Smooth muscle cell (in vitro differentiated cells): ENCODE data around the gene SYTL1. TPM values are rescaled to one million over a fixed set of nuclear protein-coding genes. Genes with fewer than 3 reads are reported as not detected.

Experiments
- DNase-seq: peaks from one replicate; lab custom pipeline; 2025; ENCODE audit not compliant: unreplicated experiment; lab: John Stamatoyannopoulos, UW
- H2AFZ ChIP-seq: fragments of 200-600 bp; sonication (generic); 2 replicates; pipeline ENCODE4 v1.6.0; 2016; ENCODE audit warnings: antibody characterized with exemption, low read depth, mild to moderate bottlenecking
- H3F3A ChIP-seq: fragments of 200-600 bp; sonication (generic); 2 replicates; pipeline ENCODE4 v1.6.0; 2017; ENCODE audit warnings: antibody characterized with exemption, low read depth
- H3K27ac ChIP-seq: fragments of 200-600 bp; sonication (generic); 2 replicates; pipeline ENCODE4 v1.5.1; 2016; ENCODE audit warnings: low read depth, mild to moderate bottlenecking
- H3K27me3 ChIP-seq: fragments of 200-600 bp; sonication (generic); 2 replicates; pipeline ENCODE4 v1.6.1; 2016; ENCODE audit warnings: low read depth, mild to moderate bottlenecking
- H3K36me3 ChIP-seq: fragments of 200-600 bp; sonication (generic); 2 replicates; pipeline ENCODE4 v1.5.1; 2016; ENCODE audit warnings: low read depth
- H3K4me1 ChIP-seq: fragments of 200-600 bp; sonication (generic); 2 replicates; pipeline ENCODE4 v1.5.1; 2016; ENCODE audit warnings: low read depth
- H3K4me2 ChIP-seq: fragments of 200-600 bp; sonication (generic); 2 replicates; pipeline ENCODE4 v1.6.0; 2016; ENCODE audit warnings: mild to moderate bottlenecking
- H3K4me3 ChIP-seq: fragments of 200-600 bp; sonication (generic); 2 replicates; pipeline ENCODE4 v1.5.1; 2016; ENCODE audit warnings: mild to moderate bottlenecking
- H3K79me2 ChIP-seq: fragments of 200-600 bp; sonication (generic); 2 replicates; pipeline ENCODE4 v1.6.0; 2016; ENCODE audit warnings: low read depth, mild to moderate bottlenecking
- H3K9ac ChIP-seq: fragments of 200-600 bp; sonication (generic); 2 replicates; pipeline ENCODE4 v1.6.0; 2016; ENCODE audit warnings: low read depth
- H3K9me3 ChIP-seq: fragments of 200-600 bp; sonication (generic); replicated peaks from 2 replicates; pipeline ENCODE4 v1.5.1; 2016; ENCODE audit warnings: low read depth
- H4K20me1 ChIP-seq: fragments of 200-600 bp; sonication (generic); 2 replicates; pipeline ENCODE4 v1.6.0; 2016; ENCODE audit warnings: low read depth
- CTCF ChIP-seq: fragments of 200-600 bp; sonication (generic); IDR thresholded peaks from 2 replicates; pipeline ENCODE4 v1.5.1; 2017; ENCODE audit warnings: borderline replicate concordance, mild to moderate bottlenecking, antibody characterized with exemption; ENCODE audit not compliant: insufficient read depth, poor library complexity, severe bottlenecking
- WGBS: methylation state at CpG from one replicate; pipeline ENCODE4 v1.1.7; 2016; ENCODE audit warnings: low lambda C conversion rate; 5-methylcytosine and 5-hydroxymethylcytosine counted together
- polyA plus RNA-seq: library from polyadenylated mRNA; unstranded; fragments of >200 nt; fragmentation: Nextera tagmentation; extraction: Ambion mirVana; gene quantifications from 2 replicates; pipeline ENCODE4 v1.2.1, GENCODE V29; 2016
- total RNA-seq: library from RNA; depleted of rRNA; stranded (reverse); fragments of >200 nt; gene quantifications from 2 replicates; pipeline ENCODE4 v1.2.3, GENCODE V29; 2014

The SYTL1 gene
- total and polyA plus RNA-seq, 2 experiments from 2014 or later: 14.2 to 16.5 TPM

- 47% methylated on average over 10 of the region's 10 CpGs for WGBS
- H3K9ac ChIP-seq: no peak overlapping the region
- no peak overlapping the region for H2AFZ ChIP-seq
- H3K27ac ChIP-seq: no peak overlapping the region
- no peaks in the 10 kb centered on the region for H3K9me3 ChIP-seq
- DNase-seq: peak; percentile 44
- no peaks in the 10 kb centered on the region for H3K36me3 ChIP-seq
- no peak overlapping the region for H3K4me3 ChIP-seq
- H3K79me2 ChIP-seq: no peaks in the 10 kb centered on the region
- peaks cover 5% of the 10 kb centered on the region for H3F3A ChIP-seq
- peak; percentile 75 for TF ChIP-seq CTCF
- H4K20me1 ChIP-seq: no peaks in the 10 kb centered on the region
- no peaks in the 10 kb centered on the region for H3K27me3 ChIP-seq
- H3K4me2 ChIP-seq: no peak overlapping the region
- H3K4me1 ChIP-seq: peaks cover 24% of the 10 kb centered on the region
These were observed 45.0 kb upstream of the SYTL1 start for GRCh38 chr1:27296773-27297291.

GRCh38 chr1:27297903-27298302, 43.9 kb upstream of the SYTL1 start:
- TF ChIP-seq CTCF: no peak
- Histone ChIP-seq H3K9me3 (no peaks in the 10 kb centered on the region), H3K4me1 (peaks cover 24% of the 10 kb centered on the region), H3K36me3 (no peaks in the 10 kb centered on the region), H4K20me1 (no peaks in the 10 kb centered on the region), H3K27ac (peak overlapping the region; percentile 97), H3K9ac (no peak overlapping the region), H3F3A (peaks cover 5% of the 10 kb centered on the region), H3K79me2 (no peaks in the 10 kb centered on the region), H3K27me3 (no peaks in the 10 kb centered on the region), H2AFZ (no peak overlapping the region), H3K4me3 (no peak overlapping the region), H3K4me2 (no peak overlapping the region)
- DNase-seq: no peak
- WGBS: 98% methylated on average over 3 of the region's 3 CpGs

GRCh38 chr1:27298632-27299384, 43.0 kb upstream of the SYTL1 start:
- H3K9ac ChIP-seq: peak overlapping the region; percentile 66
- no peaks in the 10 kb centered on the region for H3K9me3 ChIP-seq
- no peaks in the 10 kb centered on the region for H3K79me2 ChIP-seq
- no peaks in the 10 kb centered on the region for H3K27me3 ChIP-seq
- no peak overlapping the region for H3K4me3 ChIP-seq
- 79% methylated on average over 8 of the region's 8 CpGs for WGBS
- H4K20me1 ChIP-seq: no peaks in the 10 kb centered on the region
- H3K4me2 ChIP-seq: peak overlapping the region; percentile 77
- peaks cover 24% of the 10 kb centered on the region for H3K4me1 ChIP-seq
- DNase-seq: no peak
- H3K27ac ChIP-seq: peak overlapping the region; percentile 97
- no peaks in the 10 kb centered on the region for H3K36me3 ChIP-seq
- peak overlapping the region; percentile 31 for H2AFZ ChIP-seq
- no peak for TF ChIP-seq CTCF
- H3F3A ChIP-seq: peaks cover 5% of the 10 kb centered on the region
